ENCODE data around the gene KRTAP20-4.

The KRTAP20-4 gene

DNA sequence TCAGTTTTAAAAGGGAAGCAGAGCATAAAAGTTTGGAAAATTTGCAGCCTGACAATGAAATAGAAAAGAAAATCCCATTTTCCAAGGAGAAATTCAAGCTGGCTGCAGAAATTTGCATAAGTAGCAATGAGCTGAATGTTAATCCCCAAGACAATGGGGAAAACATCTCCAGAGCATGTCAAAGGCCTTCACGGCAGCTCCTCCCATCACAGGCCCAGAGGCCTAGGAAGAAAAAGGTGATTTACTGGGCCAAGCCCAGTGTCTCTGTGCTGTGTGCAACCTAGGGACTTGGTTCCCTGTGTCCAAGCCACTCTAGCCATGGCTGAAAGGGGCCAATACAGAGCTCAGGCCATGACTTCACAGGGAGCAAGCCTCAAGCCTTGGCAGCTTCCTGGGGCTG lies 48.3 kb downstream of the KRTAP20-4 start:
- FAIRE-seq, result no peak
- DNase-seq (ENCODE audit: insufficient read length), result no peak

More for the DNA sequence above, 48.3 kb downstream of the KRTAP20-4 start:
- TF ChIP-seq POLR2AphosphoS5 (IDR thresholded peaks at IDR 0.05; ENCODE audit: low read depth, low read length) (no peak), POLR2A (IDR thresholded peaks at IDR 0.05; ENCODE audit: low read depth, low read length) (no peak), TAF1 (IDR thresholded peaks at IDR 0.05; ENCODE audit: borderline replicate concordance, low read depth, low read length) (no peak)

Data from GM12892 (cell line).